Activated T-cell treated with anti-CD3 and anti-CD28 coated beads, Interleukin-2, amount 50 U/mL, for 24 hours (primary cell): ENCODE results near the gene ULK2.
A peak's percentile ranks its signal among the peaks of the same experiment; 100 is the strongest.

Experiments used
- DNase-seq: peaks from one replicate; pipeline ENCODE4 v3.0.0-alpha.2; 2020
- H3K27ac Mint-ChIP-seq: 2 replicates; pipeline ENCODE4 v1.8.0; 2020; ENCODE audit warnings: mild to moderate bottlenecking, mixed read lengths
- H3K27me3 Mint-ChIP-seq: 2 replicates; pipeline ENCODE4 v1.8.0; 2020; ENCODE audit warnings: mixed read lengths
- H3K36me3 Mint-ChIP-seq: 2 replicates; pipeline ENCODE4 v1.8.0; 2020; ENCODE audit warnings: low read depth, mixed read lengths
- H3K4me1 Mint-ChIP-seq: 2 replicates; pipeline ENCODE4 v1.8.0; 2020; ENCODE audit warnings: low read depth, mixed read lengths
- H3K4me3 Mint-ChIP-seq: 2 replicates; pipeline ENCODE4 v1.8.0; 2020; ENCODE audit warnings: mild to moderate bottlenecking, moderate library complexity, mixed read lengths
- H3K9me3 Mint-ChIP-seq: 2 replicates; pipeline ENCODE4 v1.8.0; 2020; ENCODE audit warnings: mixed read lengths

The ULK2 gene

GRCh38 chr17:19724501-19725420 is 143.0 kb downstream of the ULK2 start:
- no peaks in the 10 kb centered on the region for H3K36me3 Mint-ChIP-seq
- peak overlapping the region; percentile 38 for H3K4me3 Mint-ChIP-seq
- DNase-seq, result peak; percentile 73

GRCh38 chr17:19723964-19724363 is 143.8 kb downstream of the ULK2 start:
- no peak for DNase-seq
- H3K9me3 Mint-ChIP-seq, result no peaks in the 10 kb centered on the region
- H3K27me3 Mint-ChIP-seq, result no peaks in the 10 kb centered on the region
- H3K4me3 Mint-ChIP-seq, result no peak overlapping the region
- no peaks in the 10 kb centered on the region for H3K36me3 Mint-ChIP-seq
- peaks cover 21% of the 10 kb centered on the region for H3K4me1 Mint-ChIP-seq
- peak overlapping the region; percentile 18 for H3K27ac Mint-ChIP-seq

More at GRCh38 chr17:19724501-19725420, 143.0 kb downstream of the ULK2 start:
- Mint-ChIP-seq H3K4me1 (peaks cover 21% of the 10 kb centered on the region), H3K27ac (peak overlapping the region; percentile 65), H3K27me3 (no peaks in the 10 kb centered on the region), H3K9me3 (no peaks in the 10 kb centered on the region)
